SK-N-MC (cell line): ENCODE measurements around the gene CYP27A1.
A peak's percentile ranks its signal among the peaks of the same experiment; 100 is the strongest.

Experiments used
- DNase-seq: peaks from one replicate; pipeline ENCODE4 v3.0.0-alpha.2; 2011; ENCODE audit warnings: low read depth, low spot score
- H3K27ac ChIP-seq: fragments of 200-600 bp; sonication (generic); 2 replicates; pipeline ENCODE4 v1.5.1; 2016; ENCODE audit warnings: mixed run types
- H3K36me3 ChIP-seq: fragments of 200-600 bp; sonication (generic); 2 replicates; pipeline ENCODE4 v1.6.1; 2017; ENCODE audit warnings: antibody characterized with exemption, low read length, mixed read lengths; ENCODE audit not compliant: insufficient read depth
- H3K4me3 ChIP-seq: fragments of 200-600 bp; sonication (generic); 2 replicates; pipeline ENCODE4 v1.5.1; 2016
- H3K9ac ChIP-seq: fragments of 200-600 bp; sonication (generic); 2 replicates; pipeline ENCODE4 v1.8.0; 2017; ENCODE audit warnings: mixed run types, mixed read lengths; ENCODE audit not compliant: insufficient read length
- H3K9me3 ChIP-seq: fragments of 200-600 bp; sonication (generic); 2 replicates; pipeline ENCODE4 v1.6.1; 2017; ENCODE audit warnings: low read depth, mild to moderate bottlenecking, antibody characterized with exemption, low read length, moderate library complexity, mixed read lengths
- EZH2 ChIP-seq: fragments of 200-600 bp; sonication (generic); IDR thresholded peaks from one replicate; pipeline ENCODE4 v1.6.1; 2017; ENCODE audit warnings: antibody characterized with exemption
- FOXP2 ChIP-seq: optimal IDR thresholded peaks from 2 replicates; pipeline ENCODE3; 2011; ENCODE audit warnings: mild to moderate bottlenecking, moderate library complexity; ENCODE audit not compliant: insufficient read depth; ENCODE audit errors: extremely low read length, control extremely low read depth
- POLR2AphosphoS5 ChIP-seq: IDR thresholded peaks from 2 replicates; pipeline ENCODE4 v1.6.1; 2012; ENCODE audit warnings: mild to moderate bottlenecking, low read depth, low read length, borderline replicate concordance

Gene CYP27A1

DNA sequence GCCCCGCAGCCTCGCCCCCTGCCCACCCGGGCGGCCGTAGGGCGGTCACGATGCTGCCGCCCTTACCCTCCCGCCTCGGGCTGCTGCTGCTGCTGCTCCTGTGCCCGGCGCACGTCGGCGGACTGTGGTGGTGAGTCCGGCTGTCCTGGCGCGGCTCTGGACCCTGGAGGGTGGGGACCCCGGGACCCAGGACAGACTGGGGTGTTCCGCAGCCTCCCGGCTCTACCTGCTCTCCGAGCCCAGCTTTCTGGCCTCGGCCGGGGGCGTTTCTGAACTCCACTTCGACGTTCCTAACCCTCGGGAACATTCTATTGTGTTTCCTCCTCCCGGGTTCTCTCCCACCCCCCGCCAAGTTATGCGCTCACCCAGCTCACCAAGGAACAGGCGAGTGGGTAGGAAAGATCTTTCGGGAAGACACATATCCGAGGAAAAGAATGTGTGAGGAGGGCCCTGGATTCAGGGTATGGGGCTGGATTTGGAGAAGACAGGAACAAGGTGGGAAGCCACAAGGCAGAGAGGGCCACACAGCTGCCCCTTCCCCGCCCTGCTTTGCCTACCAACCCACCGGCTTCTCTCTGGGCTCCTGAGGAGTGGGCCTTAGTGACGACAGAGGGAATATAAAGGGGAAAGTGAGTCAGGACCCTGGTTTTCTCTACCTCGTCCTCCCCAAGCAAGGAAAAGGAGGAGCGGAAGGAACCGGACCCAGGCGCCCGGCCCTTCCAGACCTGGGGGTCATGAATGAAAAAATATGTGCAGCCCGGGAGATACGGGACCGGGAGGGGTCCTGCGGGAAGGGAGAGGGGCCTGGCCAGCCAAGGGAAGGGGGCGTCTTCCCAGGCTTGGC is 78.3 kb downstream of the CYP27A1 start:
- Histone ChIP-seq H3K4me3 (peak overlapping the region; percentile 88), H3K27ac (no peak overlapping the region), H3K9me3 (no peaks in the 10 kb centered on the region), H3K9ac (peak overlapping the region; percentile 62), H3K36me3 (no peaks in the 10 kb centered on the region)
- TF ChIP-seq FOXP2 (no peak), POLR2AphosphoS5 (no peak), EZH2 (no peak)
- no peak for DNase-seq

DNA sequence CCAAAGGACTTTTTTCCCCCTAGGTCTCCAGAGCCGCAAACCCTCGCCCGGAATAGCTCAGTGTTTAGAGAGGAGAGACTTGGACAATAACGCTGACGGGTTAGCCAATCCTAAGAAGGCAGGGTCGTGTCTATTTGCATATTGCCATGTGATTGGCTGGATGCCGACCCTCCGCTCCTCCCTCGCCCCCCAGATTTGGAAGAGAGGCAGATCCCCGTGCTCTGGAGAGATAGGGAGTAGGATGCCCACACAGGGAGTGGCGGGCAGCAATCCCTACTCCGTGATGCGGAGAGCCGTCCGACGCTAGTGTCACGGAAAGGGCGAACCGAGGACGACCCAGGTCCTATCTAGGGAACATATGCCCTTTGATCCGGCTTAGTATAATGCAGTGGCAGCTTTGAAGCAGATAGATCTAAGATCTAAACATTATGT is 79.0 kb downstream of the CYP27A1 start:
- DNase-seq = peak; percentile 93
- Histone ChIP-seq H3K9me3 (no peaks in the 10 kb centered on the region), H3K36me3 (no peaks in the 10 kb centered on the region), H3K27ac (no peak overlapping the region), H3K9ac (no peak overlapping the region), H3K4me3 (peak overlapping the region; percentile 88)
- TF ChIP-seq EZH2 (no peak), POLR2AphosphoS5 (peak; percentile 60), FOXP2 (peak; percentile 66)

DNA sequence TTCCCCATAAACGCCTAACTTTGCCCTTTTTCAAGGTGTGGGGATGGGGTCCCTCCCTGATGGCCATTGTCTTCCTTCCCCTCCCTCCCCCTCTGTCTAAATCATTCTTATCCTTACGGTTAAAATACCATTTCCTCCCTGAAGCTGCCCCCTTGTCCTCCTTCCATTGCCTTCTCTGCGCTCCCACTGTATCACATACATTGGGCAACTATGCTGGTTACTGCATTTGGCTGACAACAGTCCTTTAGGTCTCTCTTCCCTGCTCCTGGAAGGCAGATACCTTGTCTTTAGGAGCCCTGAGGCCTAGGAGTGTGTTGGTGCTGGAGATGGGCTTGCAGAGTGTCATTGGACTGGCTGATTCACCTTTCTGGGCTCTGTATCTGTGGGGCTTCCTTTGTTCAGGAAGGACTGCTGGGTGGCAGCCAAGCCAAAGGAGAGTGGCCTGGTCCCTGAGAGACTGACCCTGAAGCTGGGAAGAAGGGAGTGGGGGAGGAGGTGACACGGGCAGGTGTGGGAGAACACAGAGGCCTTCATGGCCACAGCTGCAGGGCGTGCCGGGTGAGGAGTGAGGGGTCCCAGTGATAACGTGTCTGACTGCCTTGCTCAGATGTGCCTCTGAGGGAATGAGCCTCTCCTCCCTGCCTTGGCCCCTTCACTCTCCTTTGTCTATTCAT is 79.8 kb downstream of the CYP27A1 start:
- H3K27ac ChIP-seq = no peak overlapping the region
- no peak overlapping the region for H3K9ac ChIP-seq
- DNase-seq = no peak
- no peak for TF ChIP-seq FOXP2
- no peak for TF ChIP-seq POLR2AphosphoS5
- TF ChIP-seq EZH2 = no peak
- H3K36me3 ChIP-seq = no peaks in the 10 kb centered on the region
- no peaks in the 10 kb centered on the region for H3K9me3 ChIP-seq
- H3K4me3 ChIP-seq = no peak overlapping the region; the same call in 1 of the 2 replicates

DNA sequence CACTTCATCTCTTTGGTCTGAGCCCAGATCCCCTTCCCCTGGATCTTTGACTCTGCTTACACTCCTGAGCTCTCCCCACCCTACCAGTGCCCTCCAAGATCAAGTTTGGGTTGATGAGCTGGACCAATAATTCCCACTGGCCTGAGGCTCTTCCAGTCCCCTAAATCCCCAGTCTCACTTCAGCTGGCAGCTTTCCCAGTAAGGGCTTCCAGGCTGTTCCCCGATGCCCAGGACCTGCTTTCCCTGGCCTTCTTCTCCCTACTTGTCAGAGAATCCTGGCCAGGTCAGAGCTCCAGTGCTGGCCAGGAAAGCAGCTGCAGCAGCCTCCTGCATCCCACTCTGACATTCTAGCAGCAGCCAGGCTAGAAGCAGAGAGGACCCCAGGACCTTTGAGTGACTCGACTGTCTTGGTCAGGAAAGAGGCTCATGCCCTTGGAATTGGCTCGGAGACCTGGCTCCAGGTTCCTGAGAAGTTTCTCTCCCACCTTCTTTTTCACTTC is 81.1 kb downstream of the CYP27A1 start:
- no peak overlapping the region for H3K27ac ChIP-seq
- H3K9ac ChIP-seq = no peak overlapping the region
- H3K9me3 ChIP-seq = no peaks in the 10 kb centered on the region

More for the DNA sequence above, 81.1 kb downstream of the CYP27A1 start:
- TF ChIP-seq POLR2AphosphoS5 = no peak
- TF ChIP-seq FOXP2 = no peak
- TF ChIP-seq EZH2 = no peak
- DNase-seq = no peak
- no peak overlapping the region for H3K4me3 ChIP-seq
- H3K36me3 ChIP-seq = no peaks in the 10 kb centered on the region
